Measurements from ENCODE around the gene SSC4D. TPM values are rescaled to one million over a fixed set of nuclear protein-coding genes. Genes with fewer than 3 reads are reported as not detected.
A peak's percentile ranks its signal among the peaks of the same experiment; 100 is the strongest.
"Not testable (repeated sequence)": the region's sequence is repeated elsewhere in the genome, so short reads cannot be mapped to it uniquely, and the experiment has no call there.

The SSC4D gene
- polyA plus RNA-seq, 1 experiment = 0.45 TPM

DNA sequence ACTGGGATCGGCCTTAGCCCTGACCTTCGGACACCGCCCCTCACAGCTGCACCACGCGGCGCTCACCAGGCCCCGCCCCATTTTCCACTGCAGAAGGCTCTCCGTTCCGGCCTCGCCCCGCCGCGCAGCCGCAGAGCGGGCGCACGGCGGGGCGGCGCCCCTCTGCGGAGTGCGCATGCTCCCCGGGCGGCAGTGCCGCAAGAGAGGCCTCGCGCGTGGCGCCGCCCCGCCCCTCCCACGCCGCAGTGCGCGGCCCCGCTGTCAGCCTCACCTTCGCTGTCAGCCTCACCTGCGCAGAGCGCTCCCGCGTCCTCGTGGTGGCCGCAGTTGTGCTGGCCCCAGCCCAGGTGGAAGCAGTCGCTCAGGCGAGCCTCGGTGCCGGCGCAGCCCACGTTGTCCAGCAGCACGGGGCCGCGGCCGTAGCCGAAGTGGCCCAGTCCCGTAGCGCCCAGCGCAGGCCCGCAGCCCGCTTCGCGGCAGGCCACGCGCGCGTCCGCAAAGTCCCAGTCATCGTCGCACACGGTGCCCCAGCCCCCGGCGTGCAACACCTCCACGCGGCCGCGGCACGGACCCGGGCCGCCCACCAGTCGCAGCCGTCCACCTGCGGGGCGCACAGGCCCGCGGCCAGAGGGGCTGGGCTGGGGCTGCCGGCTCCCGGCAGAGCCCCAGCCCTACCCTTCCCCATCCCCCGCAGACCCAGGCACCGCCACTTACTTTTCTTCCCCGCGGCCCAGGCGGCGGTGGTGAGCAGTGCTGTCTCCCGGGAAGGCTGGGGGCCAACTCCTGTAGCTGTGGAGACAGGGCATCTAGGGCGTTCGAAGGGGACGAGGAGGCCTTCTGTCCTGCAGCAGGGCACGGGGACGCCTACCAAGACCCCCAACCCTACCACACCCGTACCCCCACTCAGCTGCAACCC is 16.1 kb downstream of the SSC4D start:
- no peak for TF ChIP-seq CTCF (IDR thresholded peaks at IDR 0.05; ENCODE audit: low read depth, low read length)
- Histone ChIP-seq H3K27ac (ENCODE audit: low read depth, low read length) (no peak overlapping the region), H3K27me3 (ENCODE audit: control insufficient read depth, insufficient read depth, low read length) (no peaks in the 10 kb centered on the region), H3K9me3 (ENCODE audit: control insufficient read depth, insufficient read depth, low read length) (no peaks in the 10 kb centered on the region; the same call in 1 of the 2 replicates), H3K4me3 (ENCODE audit: low read depth, low read length) (peak overlapping the region; percentile 75)
- ChIA-PET CTCF (no interaction called here), POLR2A (interaction anchor here (1.3 kb wide), 1 partner anchor 34 kb away, joined by 4 read pairs; the partner anchor contains the start of gene YWHAG)
- DNase-seq (ENCODE audit: low read depth, low spot score) = peak; percentile 32

DNA sequence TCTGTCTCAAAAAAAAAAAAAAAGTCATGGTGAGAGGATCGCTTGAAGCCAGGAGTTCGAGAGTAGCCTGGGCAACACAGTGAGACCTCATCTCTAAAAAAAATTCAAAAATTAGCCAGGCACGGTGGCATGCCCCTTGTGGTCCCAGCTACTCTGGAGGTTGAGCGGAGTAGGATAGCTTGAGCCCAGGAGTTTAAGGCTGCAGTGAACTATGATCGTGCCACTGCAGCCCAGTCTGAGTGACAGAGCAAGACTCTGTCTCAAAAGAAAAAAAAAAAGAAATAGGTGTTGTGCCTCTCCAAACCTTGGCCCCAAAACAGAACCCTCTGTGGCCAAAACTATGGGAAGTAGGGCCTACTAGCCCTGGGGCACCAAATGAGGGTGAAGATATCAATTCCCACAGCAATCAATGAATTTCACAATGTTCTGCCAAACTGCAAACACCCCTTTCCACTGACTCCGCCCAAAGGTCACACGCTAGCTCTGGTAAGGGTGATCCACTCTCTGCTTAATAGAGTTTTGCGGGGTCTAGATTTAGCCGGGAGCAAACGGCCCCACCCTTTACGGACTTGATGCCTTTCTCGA is 16.9 kb downstream of the SSC4D start:
- Histone ChIP-seq H3K27me3 (ENCODE audit: control insufficient read depth, insufficient read depth, low read length) (no peaks in the 10 kb centered on the region), H3K27ac (ENCODE audit: low read depth, low read length) (no peak overlapping the region), H3K9me3 (ENCODE audit: control insufficient read depth, insufficient read depth, low read length) (no peaks in the 10 kb centered on the region; the same call in 1 of the 2 replicates), H3K4me3 (ENCODE audit: low read depth, low read length) (peak overlapping the region; percentile 47)
- no peak for DNase-seq (ENCODE audit: low read depth, low spot score)
- TF ChIP-seq CTCF (IDR thresholded peaks at IDR 0.05; ENCODE audit: low read depth, low read length) = no peak
- ChIA-PET CTCF (no interaction called here), POLR2A (no interaction called here)

DNA sequence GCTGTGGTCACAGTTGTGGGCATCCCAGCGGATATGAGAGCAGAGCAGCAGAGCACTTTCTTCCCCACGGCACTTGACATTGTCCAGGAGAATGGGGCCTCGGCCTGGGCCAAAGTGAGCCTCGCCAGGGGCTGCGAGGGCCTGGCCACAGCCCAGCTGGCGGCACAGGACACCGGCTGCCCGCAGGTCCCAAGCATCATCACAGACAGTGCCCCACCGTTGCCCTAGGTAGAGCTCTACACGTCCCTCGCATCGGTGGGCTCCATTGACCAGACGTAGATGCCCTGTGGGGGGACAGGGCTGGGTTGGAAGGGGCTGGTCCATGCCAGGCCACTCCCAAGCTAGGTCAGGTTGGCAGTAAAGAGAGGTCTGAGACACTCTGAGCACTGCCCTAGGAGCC is 19.4 kb downstream of the SSC4D start:
- Histone ChIP-seq H3K4me3 (ENCODE audit: low read depth, low read length) (no peak overlapping the region), H3K9me3 (ENCODE audit: control insufficient read depth, insufficient read depth, low read length) (no peaks in the 10 kb centered on the region; the same call in 1 of the 2 replicates), H3K27me3 (ENCODE audit: control insufficient read depth, insufficient read depth, low read length) (no peaks in the 10 kb centered on the region), H3K27ac (ENCODE audit: low read depth, low read length) (no peak overlapping the region)
- no peak for TF ChIP-seq CTCF (IDR thresholded peaks at IDR 0.05; ENCODE audit: low read depth, low read length)
- ChIA-PET POLR2A (no interaction called here), CTCF (no interaction called here)
- no peak for DNase-seq (ENCODE audit: low read depth, low spot score)

- H3K4me3 ChIP-seq (ENCODE audit: low read depth, low read length); H3K27ac ChIP-seq (ENCODE audit: low read depth, low read length); POLR2A ChIA-PET; DNase-seq (ENCODE audit: low read depth, low spot score); CTCF ChIA-PET; H3K27me3 ChIP-seq (ENCODE audit: control insufficient read depth, insufficient read depth, low read length); H3K9me3 ChIP-seq (ENCODE audit: control insufficient read depth, insufficient read depth, low read length): not testable (repeated sequence)
These were observed 21.7 kb downstream of the SSC4D start for GRCh38 chr7:76387789-76388188.

- no peak for TF ChIP-seq CTCF (IDR thresholded peaks at IDR 0.05; ENCODE audit: low read depth, low read length)
- ChIA-PET POLR2A (no interaction called here), CTCF (interaction anchor here (0.6 kb wide), 1 partner anchor 59 kb away, joined by 5 read pairs; no protein-coding TSS in a partner anchor)
- no peak overlapping the region for H3K4me3 ChIP-seq (ENCODE audit: low read depth, low read length)
- no peaks in the 10 kb centered on the region for H3K27me3 ChIP-seq (ENCODE audit: control insufficient read depth, insufficient read depth, low read length)
- H3K27ac ChIP-seq (ENCODE audit: low read depth, low read length) = no peak overlapping the region
- no peaks in the 10 kb centered on the region; the same call in 1 of the 2 replicates for H3K9me3 ChIP-seq (ENCODE audit: control insufficient read depth, insufficient read depth, low read length)
- DNase-seq (ENCODE audit: low read depth, low spot score) = no peak
These were observed 22.7 kb downstream of the SSC4D start for GRCh38 chr7:76386691-76387260.
